Natural killer cell (primary cell): Measurements from ENCODE around the gene SPANXD. TPM values are rescaled to one million over a fixed set of nuclear protein-coding genes. Genes with fewer than 3 reads are reported as not detected.

Experiments
- ATAC-seq, 3 donors: fragments of 150-1000 bp in 2 of 3; fragments of 200-7000 bp in 1 of 3; cut with Tn5 transposase; 1 replicate in 1 of 3; 2 replicates in 2 of 3; pipeline ENCODE4 v1.10.0; 2021; ENCODE audit warnings: mild to moderate bottlenecking in 2 of 3, moderate library complexity in 2 of 3
- DNase-seq, 2 donors: peaks; one replicate each; pipeline versions ENCODE4 v3.0.0 to v3.0.0-alpha.2; 2013 to 2021; ENCODE audit warnings: mixed read lengths in 1 of 2
- H3K27ac ChIP-seq: one replicate; pipeline ENCODE4 v1.5.1; 2013; ENCODE audit warnings: mild to moderate bottlenecking, low read length
- H3K27me3 ChIP-seq: one replicate; pipeline ENCODE4 v1.6.1; 2013; ENCODE audit warnings: low read length; ENCODE audit not compliant: control insufficient read depth, insufficient read depth
- H3K36me3 ChIP-seq: one replicate; pipeline ENCODE4 v1.6.1; 2013; ENCODE audit warnings: low read length; ENCODE audit not compliant: control insufficient read depth, insufficient read depth
- H3K4me1 ChIP-seq: one replicate; pipeline ENCODE4 v1.6.1; 2013; ENCODE audit warnings: low read length; ENCODE audit not compliant: control insufficient read depth, insufficient read depth
- H3K4me3 ChIP-seq: one replicate; pipeline ENCODE4 v1.5.1; 2013; ENCODE audit warnings: low read length
- H3K9me3 ChIP-seq: one replicate; pipeline ENCODE4 v1.6.1; 2013; ENCODE audit warnings: low read length; ENCODE audit not compliant: control insufficient read depth, insufficient read depth
- H3K27ac Mint-ChIP-seq, 2 donors: one replicate each; pipeline ENCODE4 v1.8.0; 2022; ENCODE audit warnings: mild to moderate bottlenecking in 2 of 2, mixed read lengths in 2 of 2, moderate library complexity in 1 of 2
- H3K27me3 Mint-ChIP-seq, 2 donors: one replicate each; pipeline ENCODE4 v1.8.0; 2022; ENCODE audit warnings: low read depth in 2 of 2, mixed read lengths in 2 of 2
- H3K36me3 Mint-ChIP-seq: one replicate; pipeline ENCODE4 v1.8.0; 2022; ENCODE audit warnings: mixed read lengths
- H3K4me1 Mint-ChIP-seq, 2 donors: one replicate each; pipeline ENCODE4 v1.8.0; 2022; ENCODE audit warnings: mixed read lengths in 2 of 2
- H3K4me3 Mint-ChIP-seq: one replicate; pipeline ENCODE4 v1.8.0; 2022; ENCODE audit warnings: mild to moderate bottlenecking, moderate library complexity, mixed read lengths
- H3K9me3 Mint-ChIP-seq, 2 donors: one replicate each; pipeline ENCODE4 v1.8.0; 2022; ENCODE audit warnings: mixed read lengths in 2 of 2
- CTCF ChIP-seq: fragments of 200-600 bp; IDR thresholded peaks from one replicate; pipeline ENCODE4 v1.8.0; 2022; ENCODE audit warnings: antibody characterized with exemption
- WGBS: methylation state at CpG from one replicate; pipeline ENCODE4 v1.1.7; 2013; ENCODE audit warnings: missing lambda C conversion rate; ENCODE audit not compliant: insufficient coverage; 5-methylcytosine and 5-hydroxymethylcytosine counted together
- intact Hi-C: fragments of 100-400 bp; cut with micrococcal nuclease; formaldehyde crosslinking; loops from one replicate; pipeline ENCODE4 v1.14.2; 2022
- total RNA-seq, 4 donors: library from RNA; stranded (reverse); fragments of 120-200 nt in 1 of 4; gene quantifications; one replicate each; pipeline versions ENCODE4 v1.2.3 to v1.2.4, GENCODE V29; 2013 to 2022

Gene SPANXD
- total RNA-seq, 3 donors from 2014 or later (not counting 1 experiment from before 2014, with no cell fraction given) = not detected

DNA sequence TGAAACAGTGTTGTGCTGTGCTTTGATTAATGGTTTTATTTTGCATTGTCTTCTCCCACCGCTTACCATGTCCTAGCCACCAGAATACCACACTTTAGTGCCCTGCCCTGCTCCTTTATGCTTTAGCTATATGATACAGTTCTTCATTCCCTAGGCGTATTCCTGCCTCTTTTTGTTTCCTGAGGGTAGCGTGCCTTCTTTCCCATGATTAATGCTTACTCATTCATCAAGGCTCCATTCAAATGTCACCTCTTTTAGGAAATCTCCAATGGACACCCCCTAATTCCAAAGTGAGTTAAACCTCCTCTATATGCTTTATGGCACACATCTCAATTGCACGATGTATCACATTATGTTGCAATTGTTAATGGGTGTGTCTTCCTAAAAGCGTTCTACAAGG lies 46.3 kb downstream of the SPANXD start:
- no peak for ATAC-seq
- H3K4me1 ChIP-seq = no peaks in the 10 kb centered on the region
- intact Hi-C loops = no loop called here

More for the DNA sequence above, 46.3 kb downstream of the SPANXD start:
- no peak overlapping the region for H3K4me3 ChIP-seq
- H3K36me3 ChIP-seq = no peaks in the 10 kb centered on the region
- TF ChIP-seq CTCF = no peak
- no peak overlapping the region for H3K27ac Mint-ChIP-seq
- H3K4me3 Mint-ChIP-seq = no peak overlapping the region
- no peaks in the 10 kb centered on the region for H3K4me1 Mint-ChIP-seq
- no peaks in the 10 kb centered on the region for H3K27me3 ChIP-seq
- WGBS = 61% methylated on average over 3 of the region's 5 CpGs
- no peaks in the 10 kb centered on the region for H3K27me3 Mint-ChIP-seq
- peaks cover 0 to 12% of the 10 kb centered on the region in 2 donors for H3K9me3 Mint-ChIP-seq
- no peak overlapping the region for H3K27ac ChIP-seq
- no peak for DNase-seq
- H3K36me3 Mint-ChIP-seq = no peaks in the 10 kb centered on the region
- no peaks in the 10 kb centered on the region for H3K9me3 ChIP-seq

Other genes with a start within 250 kb of the SPANXD start
- gene SPANXA1, start 114.0 kb downstream of the SPANXD start, total RNA-seq = not detected
- not detected for gene SPANXA2, start 109.0 kb downstream of the SPANXD start, total RNA-seq
- not detected for gene MAGEC3, start 139.6 kb upstream of the SPANXD start, total RNA-seq
- not detected for gene MAGEC1, start 205.2 kb upstream of the SPANXD start, total RNA-seq